ENCODE data around the gene NPAS1.
"Not testable (repeated sequence)": the region's sequence is repeated elsewhere in the genome, so short reads cannot be mapped to it uniquely, and the experiment has no call there.

Gene NPAS1

GRCh38 chr19:46990991-46991676 lies 28.5 kb upstream of the NPAS1 start:
- peak; percentile 57 for DNase-seq

- no peak for DNase-seq
These were observed 26.7 kb upstream of the NPAS1 start for GRCh38 chr19:46992699-46993535.

GRCh38 chr19:46993622-46994021 lies 26.0 kb upstream of the NPAS1 start:
- no peak for DNase-seq

- no peak for DNase-seq
These were observed 25.4 kb upstream of the NPAS1 start for GRCh38 chr19:46994141-46994686.

- DNase-seq, result no peak
These were observed 24.1 kb upstream of the NPAS1 start for GRCh38 chr19:46995492-46995891.

GRCh38 chr19:46998445-46999125 lies 21.1 kb upstream of the NPAS1 start:
- no peak for DNase-seq

- DNase-seq, result no peak
These were observed 20.3 kb upstream of the NPAS1 start for GRCh38 chr19:46999377-46999776.

GRCh38 chr19:46999878-47000277 lies 19.8 kb upstream of the NPAS1 start:
- DNase-seq, result no peak

- DNase-seq, result no peak
These were observed 19.3 kb upstream of the NPAS1 start for GRCh38 chr19:47000373-47000772.

GRCh38 chr19:47001584-47001983 lies 18.1 kb upstream of the NPAS1 start:
- DNase-seq, result no peak

- no peak for DNase-seq
These were observed 17.4 kb upstream of the NPAS1 start for GRCh38 chr19:47002106-47002766.

- DNase-seq, result no peak
These were observed 16.6 kb upstream of the NPAS1 start for GRCh38 chr19:47002853-47003610.

GRCh38 chr19:47003611-47004465 lies 15.8 kb upstream of the NPAS1 start:
- DNase-seq, result no peak

GRCh38 chr19:47005164-47005641 lies 14.4 kb upstream of the NPAS1 start:
- no peak for DNase-seq

GRCh38 chr19:47005873-47006272 lies 13.8 kb upstream of the NPAS1 start:
- DNase-seq, result no peak

- DNase-seq, result no peak
These were observed 13.1 kb upstream of the NPAS1 start for GRCh38 chr19:47006496-47006895.

GRCh38 chr19:47010549-47010948 lies 9.1 kb upstream of the NPAS1 start:
- DNase-seq, result not testable (repeated sequence)

- no peak for DNase-seq
These were observed 7.0 kb upstream of the NPAS1 start for GRCh38 chr19:47012617-47013016.

- peak; percentile 57 for DNase-seq
These were observed 6.6 kb upstream of the NPAS1 start for GRCh38 chr19:47013041-47013517.

GRCh38 chr19:47018923-47019322 lies 714 bp upstream of the NPAS1 start:
- DNase-seq, result no peak
